GM23338 (cell line): Measurements from ENCODE around the gene AP3M1. TPM values are rescaled to one million over a fixed set of nuclear protein-coding genes. Genes with fewer than 3 reads are reported as not detected.
A peak's percentile ranks its signal among the peaks of the same experiment; 100 is the strongest.

Experiments used
- ATAC-seq: fragments of 200-7000 bp; cut with Tn5 transposase; 3 replicates; pipeline ENCODE4 v1.9.1; 2020
- DNase-seq: peaks from one replicate; pipeline ENCODE4 v3.0.0-alpha.2; 2015; ENCODE audit warnings: low spot score
- H2AFZ ChIP-seq: fragments of 200-600 bp; sonication (generic); 2 replicates; pipeline ENCODE4 v1.8.0; 2016; ENCODE audit warnings: antibody characterized with exemption, mild to moderate bottlenecking, moderate library complexity
- H3F3A ChIP-seq: fragments of 200-600 bp; sonication (generic); replicated peaks from 2 replicates; pipeline ENCODE4 v1.8.0; 2017; ENCODE audit warnings: antibody characterized with exemption, mixed run types, low read depth
- H3K27ac ChIP-seq: fragments of 200-600 bp; sonication (generic); 2 replicates; pipeline ENCODE4 v1.6.1; 2016; ENCODE audit warnings: low read depth
- H3K27me3 ChIP-seq: fragments of 200-600 bp; sonication (generic); 2 replicates; pipeline ENCODE4 v1.8.0; 2016; ENCODE audit warnings: mild to moderate bottlenecking, mixed run types, moderate library complexity; ENCODE audit not compliant: insufficient read depth
- H3K36me3 ChIP-seq: fragments of 200-600 bp; sonication (generic); 2 replicates; pipeline ENCODE4 v1.8.0; 2016; ENCODE audit warnings: mild to moderate bottlenecking; ENCODE audit not compliant: insufficient read depth
- H3K4me1 ChIP-seq: fragments of 200-600 bp; sonication (generic); 2 replicates; pipeline ENCODE4 v1.8.0; 2016; ENCODE audit warnings: mild to moderate bottlenecking, moderate library complexity; ENCODE audit not compliant: insufficient read depth
- H3K4me2 ChIP-seq: fragments of 200-600 bp; sonication (generic); 2 replicates; pipeline ENCODE4 v1.7.1; 2017; ENCODE audit warnings: mixed run types
- H3K4me3 ChIP-seq: fragments of 200-600 bp; sonication (generic); 2 replicates; pipeline ENCODE4 v1.6.1; 2016; ENCODE audit warnings: mixed run types
- H3K79me2 ChIP-seq: fragments of 200-600 bp; sonication (generic); replicated peaks from 2 replicates; pipeline ENCODE4 v1.8.0; 2017; ENCODE audit warnings: mild to moderate bottlenecking; ENCODE audit not compliant: insufficient read depth
- H3K9me2 ChIP-seq: fragments of 200-600 bp; sonication (generic); 2 replicates; pipeline ENCODE4 v1.8.0; 2017; ENCODE audit not compliant: insufficient read depth
- H4K20me1 ChIP-seq: fragments of 200-600 bp; sonication (generic); replicated peaks from 2 replicates; pipeline ENCODE4 v1.8.0; 2017; ENCODE audit warnings: mild to moderate bottlenecking; ENCODE audit not compliant: insufficient read depth
- H3K27ac Mint-ChIP-seq: 2 replicates; pipeline ENCODE4 v1.8.0; 2020; ENCODE audit warnings: inconsistent platforms, mild to moderate bottlenecking, moderate library complexity, mixed read lengths
- H3K27me3 Mint-ChIP-seq: 3 replicates; pipeline ENCODE4 v1.8.0; 2022; ENCODE audit warnings: low read depth, mild to moderate bottlenecking, moderate library complexity, mixed read lengths, inconsistent platforms; ENCODE audit not compliant: insufficient read depth, poor library complexity
- H3K36me3 Mint-ChIP-seq: 3 replicates; pipeline ENCODE4 v1.8.0; 2021; ENCODE audit warnings: low read depth, mild to moderate bottlenecking, inconsistent platforms, moderate library complexity, mixed read lengths
- H3K4me1 Mint-ChIP-seq: 3 replicates; pipeline ENCODE4 v1.8.0; 2020; ENCODE audit warnings: mild to moderate bottlenecking, inconsistent platforms, mixed read lengths
- H3K4me3 Mint-ChIP-seq: 3 replicates; pipeline ENCODE4 v1.8.0; 2021; ENCODE audit warnings: moderate library complexity, mild to moderate bottlenecking, inconsistent platforms, mixed read lengths
- H3K9me3 Mint-ChIP-seq: 3 replicates; pipeline ENCODE4 v1.8.0; 2020; ENCODE audit warnings: moderate library complexity, mild to moderate bottlenecking, inconsistent platforms, mixed read lengths
- CTCF ChIP-seq, 2 experiments: fragments of 200-600 bp in 1 of 2; sonication (generic) in 1 of 2; conservative IDR thresholded peaks; 2 replicates each; pipeline versions ENCODE4 v1.5.1 to v1.6.1; 2016 to 2017; ENCODE audit warnings: antibody characterized with exemption in 2 of 2, low read depth in 2 of 2, mild to moderate bottlenecking in 2 of 2, moderate library complexity in 1 of 2
- ETS1 ChIP-seq: IDR thresholded peaks from 2 replicates; pipeline ENCODE4 v1.6.1; 2016; ENCODE audit warnings: antibody characterized with exemption
- JUNB ChIP-seq: IDR thresholded peaks from one replicate; pipeline ENCODE4 v1.6.1; 2016; ENCODE audit warnings: antibody characterized with exemption; ENCODE audit not compliant: unreplicated experiment
- STAT1 ChIP-seq: IDR thresholded peaks from one replicate; pipeline ENCODE4 v1.6.1; 2016; ENCODE audit warnings: antibody characterized with exemption; ENCODE audit not compliant: unreplicated experiment
- ZNF331 ChIP-seq: fragments of 250-450 bp; sonication (Bioruptor Pico); IDR thresholded peaks from 2 replicates; pipeline ENCODE4 v1.5.0; 2020; ENCODE audit warnings: low read depth, mild to moderate bottlenecking, moderate library complexity
- ZNF462 ChIP-seq: fragments of 250-450 bp; sonication (Bioruptor Pico); IDR thresholded peaks from 2 replicates; pipeline ENCODE4 v1.5.0; 2020; ENCODE audit warnings: mild to moderate bottlenecking, moderate library complexity
- polyA plus RNA-seq: library from polyadenylated mRNA; unstranded; fragments of >200 nt; fragmentation: Nextera tagmentation; extraction: Ambion mirVana; gene quantifications from 2 replicates; pipeline ENCODE4 v1.2.1, GENCODE V29; 2016
- total RNA-seq: library from RNA; depleted of rRNA; stranded (reverse); fragments of >200 nt; shearing (Covaris generic); gene quantifications from 2 replicates; pipeline ENCODE4 v1.2.3, GENCODE V29; 2014

The AP3M1 gene
- total and polyA plus RNA-seq, 2 experiments from 2014 or later, result 13.8 to 41.7 TPM

- TF ChIP-seq ZNF462, result no peak
- TF ChIP-seq STAT1, result no peak
- no peak for TF ChIP-seq ETS1
- no peak for TF ChIP-seq ZNF331 (CRISPR knock-in tag)
- no peak for TF ChIP-seq JUNB
These were observed 68.5 kb downstream of the AP3M1 start (continued) for GRCh38 chr10:74081941-74082718.

- H3F3A ChIP-seq, result 0 out of 2 replicates have a peak, but pooled peaks cover 5% of the 10 kb centered on the region
- TF ChIP-seq CTCF (conservative IDR thresholded peaks at IDR 0.05; ENCODE audit: low read depth in 2 of 2) (peak; percentile 75 to 76), JUNB (no peak)
- no peaks in the 10 kb centered on the region for H4K20me1 ChIP-seq
- H3K9me3 Mint-ChIP-seq, result no peaks in the 10 kb centered on the region
- ATAC-seq (peak; percentile 78), DNase-seq (peak; percentile 75)
- no peak overlapping the region for H3K4me3 ChIP-seq
- no peak overlapping the region for H2AFZ ChIP-seq
- H3K4me2 ChIP-seq, result peak overlapping the region; percentile 34; the same call in 1 of the 2 replicates
- H3K9me2 ChIP-seq, result no peaks in the 10 kb centered on the region
- H3K79me2 ChIP-seq, result peaks cover 27% of the 10 kb centered on the region
- H3K27me3 ChIP-seq, result no peaks in the 10 kb centered on the region
- peak overlapping the region; percentile 5 for H3K27ac ChIP-seq
- peaks cover 47% of the 10 kb centered on the region for H3K4me1 ChIP-seq
- H3K4me3 Mint-ChIP-seq, result peak overlapping the region; percentile 25; the same call in 2 of the 3 replicates
- H3K36me3 Mint-ChIP-seq, result peaks cover 58% of the 10 kb centered on the region
- peaks cover 8% of the 10 kb centered on the region; the same call in 1 of the 2 replicates for H3K36me3 ChIP-seq
- peak overlapping the region; percentile 80 for H3K27ac Mint-ChIP-seq
- H3K4me1 Mint-ChIP-seq, result peaks cover 47% of the 10 kb centered on the region
- H3K27me3 Mint-ChIP-seq, result peaks cover 3% of the 10 kb centered on the region
These were observed 69.3 kb downstream of the AP3M1 start for GRCh38 chr10:74081192-74081803.
